ENCODE data around the gene TERB1. TPM values are rescaled to one million over a fixed set of nuclear protein-coding genes. Genes with fewer than 3 reads are reported as not detected.
A peak's percentile ranks its signal among the peaks of the same experiment; 100 is the strongest.

Gene TERB1
- total RNA-seq, 1 experiment from 2014 or later = not detected

DNA sequence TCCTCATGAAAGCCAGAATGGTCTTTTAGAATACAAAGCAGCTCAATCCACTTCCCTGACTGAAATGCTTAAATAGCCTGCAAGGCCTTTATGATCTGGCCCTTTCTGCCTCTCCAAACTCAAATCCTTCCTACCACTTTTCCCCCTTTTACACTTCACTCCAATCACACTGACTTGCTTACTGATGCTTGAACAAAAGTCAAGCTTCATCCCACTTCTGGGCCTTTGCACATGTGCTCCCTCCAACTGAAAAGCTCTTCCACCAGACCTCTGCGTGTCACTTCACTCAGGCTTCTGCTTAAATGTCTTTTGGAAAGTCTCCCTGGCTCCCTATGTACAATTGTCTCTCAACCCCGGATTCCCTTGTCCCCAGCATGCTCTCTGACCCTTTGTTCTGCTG lies 13.3 kb upstream of the TERB1 start:
- CTCF ChIA-PET = interaction anchor here (1.4 kb wide), 1 partner anchor 16 kb away, joined by 5 read pairs; the partner anchor contains the start of gene NAE1
- H3K36me3 Mint-ChIP-seq = peaks cover 78% of the 10 kb centered on the region
- DNase-seq (ENCODE audit: low spot score) (no peak), ATAC-seq (no peak)
- POLR2A ChIA-PET = interaction anchor here (0.7 to 1.2 kb wide), 2 partner anchors 16 to 742 kb away, joined by 3 read pairs; partner anchors contain the start of gene NAE1
- H3K4me3 Mint-ChIP-seq = no peak overlapping the region
- H3K9me3 Mint-ChIP-seq = no peaks in the 10 kb centered on the region
- TF ChIP-seq FOXP1 (CRISPR knock-in tag; IDR thresholded peaks at IDR 0.05; ENCODE audit: borderline replicate concordance) (no peak), ZNF232 (CRISPR knock-in tag; IDR thresholded peaks at IDR 0.05) (no peak), KAT7 (CRISPR knock-in tag; IDR thresholded peaks at IDR 0.05; ENCODE audit: borderline replicate concordance) (no peak), CREB1 (CRISPR knock-in tag; IDR thresholded peaks at IDR 0.05) (no peak), RELA (CRISPR knock-in tag; IDR thresholded peaks at IDR 0.05; ENCODE audit: borderline replicate concordance) (no peak), SOX15 (CRISPR knock-in tag; IDR thresholded peaks at IDR 0.05) (no peak), ZNF671 (CRISPR knock-in tag; IDR thresholded peaks at IDR 0.05) (no peak), ELF4 (CRISPR knock-in tag; IDR thresholded peaks at IDR 0.05; ENCODE audit: low read depth) (no peak), ZNF263 (CRISPR knock-in tag; IDR thresholded peaks at IDR 0.05; ENCODE audit: low read depth) (no peak)
- no peaks in the 10 kb centered on the region for H3K4me1 Mint-ChIP-seq
- H3K27me3 Mint-ChIP-seq (ENCODE audit: low read depth) = no peaks in the 10 kb centered on the region
- no peak overlapping the region for H3K27ac Mint-ChIP-seq

DNA sequence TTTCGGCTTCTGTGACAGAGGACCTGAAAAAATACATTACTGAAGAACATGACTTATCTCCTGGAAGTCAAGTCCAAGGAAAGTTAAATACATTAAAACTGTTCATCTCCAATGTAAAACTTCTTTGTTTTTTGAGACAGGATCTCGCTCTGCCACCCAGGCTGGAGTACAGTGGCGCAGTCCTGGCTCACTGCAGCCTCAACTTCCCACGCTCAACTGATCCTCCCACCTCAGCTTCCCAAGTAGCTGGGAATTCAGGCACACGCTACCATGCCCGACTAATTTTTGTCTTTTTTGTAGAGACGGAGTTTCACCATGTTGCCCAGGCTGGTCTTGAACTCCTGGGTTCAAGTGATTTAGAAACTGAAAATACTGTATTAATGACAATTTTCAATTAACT lies 9.7 kb upstream of the TERB1 start:
- H3K27ac Mint-ChIP-seq = no peak overlapping the region
- TF ChIP-seq ELF4 (CRISPR knock-in tag; IDR thresholded peaks at IDR 0.05; ENCODE audit: low read depth) (no peak), SP1 (CRISPR knock-in tag; conservative IDR thresholded peaks at IDR 0.05) (no peak), ESRRA (CRISPR knock-in tag; IDR thresholded peaks at IDR 0.05; ENCODE audit: borderline replicate concordance) (no peak), NFE2L1 (CRISPR knock-in tag; IDR thresholded peaks at IDR 0.05) (no peak), ZNF317 (CRISPR knock-in tag; IDR thresholded peaks at IDR 0.05; ENCODE audit: borderline replicate concordance, low read depth) (no peak), CREB1 (CRISPR knock-in tag; IDR thresholded peaks at IDR 0.05) (no peak), ETV6 (CRISPR knock-in tag; IDR thresholded peaks at IDR 0.05) (no peak), OVOL2 (CRISPR knock-in tag; IDR thresholded peaks at IDR 0.05; ENCODE audit: borderline replicate concordance) (no peak), TEAD4 (CRISPR knock-in tag; IDR thresholded peaks at IDR 0.05) (no peak), MYBL2 (CRISPR knock-in tag; IDR thresholded peaks at IDR 0.05) (no peak), ZNF416 (CRISPR knock-in tag; IDR thresholded peaks at IDR 0.05) (no peak)
- TF ChIP-seq, protein P1, sequence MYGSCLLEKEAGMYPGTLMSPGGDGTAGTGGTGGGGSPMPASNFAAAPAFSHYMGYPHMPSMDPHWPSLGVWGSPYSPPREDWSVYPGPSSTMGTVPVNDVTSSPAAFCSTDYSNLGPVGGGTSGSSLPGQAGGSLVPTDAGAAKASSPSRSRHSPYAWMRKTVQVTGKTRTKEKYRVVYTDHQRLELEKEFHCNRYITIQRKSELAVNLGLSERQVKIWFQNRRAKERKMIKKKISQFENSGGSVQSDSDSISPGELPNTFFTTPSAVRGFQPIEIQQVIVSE (CRISPR knock-in tag; IDR thresholded peaks at IDR 0.05; ENCODE audit: borderline replicate concordance) = no peak
- TF ChIP-seq, protein P2, sequence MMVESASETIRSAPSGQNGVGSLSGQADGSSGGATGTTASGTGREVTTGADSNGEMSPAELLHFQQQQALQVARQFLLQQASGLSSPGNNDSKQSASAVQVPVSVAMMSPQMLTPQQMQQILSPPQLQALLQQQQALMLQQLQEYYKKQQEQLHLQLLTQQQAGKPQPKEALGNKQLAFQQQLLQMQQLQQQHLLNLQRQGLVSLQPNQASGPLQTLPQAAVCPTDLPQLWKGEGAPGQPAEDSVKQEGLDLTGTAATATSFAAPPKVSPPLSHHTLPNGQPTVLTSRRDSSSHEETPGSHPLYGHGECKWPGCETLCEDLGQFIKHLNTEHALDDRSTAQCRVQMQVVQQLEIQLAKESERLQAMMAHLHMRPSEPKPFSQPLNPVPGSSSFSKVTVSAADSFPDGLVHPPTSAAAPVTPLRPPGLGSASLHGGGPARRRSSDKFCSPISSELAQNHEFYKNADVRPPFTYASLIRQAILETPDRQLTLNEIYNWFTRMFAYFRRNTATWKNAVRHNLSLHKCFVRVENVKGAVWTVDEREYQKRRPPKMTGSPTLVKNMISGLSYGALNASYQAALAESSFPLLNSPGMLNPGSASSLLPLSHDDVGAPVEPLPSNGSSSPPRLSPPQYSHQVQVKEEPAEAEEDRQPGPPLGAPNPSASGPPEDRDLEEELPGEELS (CRISPR knock-in tag; IDR thresholded peaks at IDR 0.05) = no peak
- TF ChIP-seq, protein P3, sequence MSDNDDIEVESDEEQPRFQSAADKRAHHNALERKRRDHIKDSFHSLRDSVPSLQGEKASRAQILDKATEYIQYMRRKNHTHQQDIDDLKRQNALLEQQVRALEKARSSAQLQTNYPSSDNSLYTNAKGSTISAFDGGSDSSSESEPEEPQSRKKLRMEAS (CRISPR knock-in tag; IDR thresholded peaks at IDR 0.05) = no peak
- no peak overlapping the region for H3K4me3 Mint-ChIP-seq
- DNase-seq (ENCODE audit: low spot score) (no peak), ATAC-seq (no peak)
- H3K27me3 Mint-ChIP-seq (ENCODE audit: low read depth) = no peaks in the 10 kb centered on the region
- POLR2A ChIA-PET = no interaction called here
- H3K36me3 Mint-ChIP-seq = peaks cover 69% of the 10 kb centered on the region
- no peaks in the 10 kb centered on the region for H3K9me3 Mint-ChIP-seq
- no peaks in the 10 kb centered on the region for H3K4me1 Mint-ChIP-seq
- CTCF ChIA-PET = interaction anchor here (1.0 to 1.7 kb wide), 2 partner anchors 19 to 57 kb away, joined by 4 to 6 read pairs; partner anchors contain the start of gene NAE1

DNA sequence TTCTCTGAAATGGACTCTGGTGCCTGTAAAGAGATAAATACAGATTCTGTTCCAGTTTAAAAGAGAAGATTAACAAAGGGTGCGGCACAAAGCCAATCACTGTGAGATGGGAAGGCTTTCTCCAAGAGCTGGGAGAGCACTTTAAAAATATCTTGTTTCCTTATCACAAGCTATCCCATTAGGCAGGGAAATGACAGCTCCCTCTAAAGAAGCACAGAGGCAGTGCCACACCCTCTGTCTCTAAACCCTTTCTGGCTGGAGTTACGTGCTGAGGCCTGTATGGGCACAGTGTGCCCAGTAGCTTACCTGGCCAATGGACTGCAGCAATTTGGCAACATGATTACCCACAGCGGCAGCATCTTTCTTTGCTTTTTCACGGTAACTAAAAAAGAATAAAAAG lies 9.0 kb upstream of the TERB1 start:
- ChIA-PET POLR2A (no interaction called here), CTCF (interaction anchor here (0.9 to 1.7 kb wide), 3 partner anchors 20 to 70 kb away, joined by 3 to 6 read pairs (median 4); partner anchors contain the start of gene NAE1)
- Mint-ChIP-seq H3K4me1 (no peaks in the 10 kb centered on the region), H3K9me3 (no peaks in the 10 kb centered on the region), H3K27me3 (ENCODE audit: low read depth) (no peaks in the 10 kb centered on the region), H3K36me3 (peaks cover 71% of the 10 kb centered on the region), H3K4me3 (no peak overlapping the region), H3K27ac (no peak overlapping the region)
- ATAC-seq = peak; percentile 32; the same call in 1 of the 2 replicates
- no peak for DNase-seq (ENCODE audit: low spot score)
- TF ChIP-seq MXD4 (CRISPR knock-in tag; IDR thresholded peaks at IDR 0.05; ENCODE audit: borderline replicate concordance) = no peak
- TF ChIP-seq, protein P1 (CRISPR knock-in tag; IDR thresholded peaks at IDR 0.05; ENCODE audit: borderline replicate concordance) = no peak
- TF ChIP-seq, protein P4, sequence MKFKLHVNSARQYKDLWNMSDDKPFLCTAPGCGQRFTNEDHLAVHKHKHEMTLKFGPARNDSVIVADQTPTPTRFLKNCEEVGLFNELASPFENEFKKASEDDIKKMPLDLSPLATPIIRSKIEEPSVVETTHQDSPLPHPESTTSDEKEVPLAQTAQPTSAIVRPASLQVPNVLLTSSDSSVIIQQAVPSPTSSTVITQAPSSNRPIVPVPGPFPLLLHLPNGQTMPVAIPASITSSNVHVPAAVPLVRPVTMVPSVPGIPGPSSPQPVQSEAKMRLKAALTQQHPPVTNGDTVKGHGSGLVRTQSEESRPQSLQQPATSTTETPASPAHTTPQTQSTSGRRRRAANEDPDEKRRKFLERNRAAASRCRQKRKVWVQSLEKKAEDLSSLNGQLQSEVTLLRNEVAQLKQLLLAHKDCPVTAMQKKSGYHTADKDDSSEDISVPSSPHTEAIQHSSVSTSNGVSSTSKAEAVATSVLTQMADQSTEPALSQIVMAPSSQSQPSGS (CRISPR knock-in tag; IDR thresholded peaks at IDR 0.05; ENCODE audit: borderline replicate concordance, low read depth) = no peak
- TF ChIP-seq, protein P5, sequence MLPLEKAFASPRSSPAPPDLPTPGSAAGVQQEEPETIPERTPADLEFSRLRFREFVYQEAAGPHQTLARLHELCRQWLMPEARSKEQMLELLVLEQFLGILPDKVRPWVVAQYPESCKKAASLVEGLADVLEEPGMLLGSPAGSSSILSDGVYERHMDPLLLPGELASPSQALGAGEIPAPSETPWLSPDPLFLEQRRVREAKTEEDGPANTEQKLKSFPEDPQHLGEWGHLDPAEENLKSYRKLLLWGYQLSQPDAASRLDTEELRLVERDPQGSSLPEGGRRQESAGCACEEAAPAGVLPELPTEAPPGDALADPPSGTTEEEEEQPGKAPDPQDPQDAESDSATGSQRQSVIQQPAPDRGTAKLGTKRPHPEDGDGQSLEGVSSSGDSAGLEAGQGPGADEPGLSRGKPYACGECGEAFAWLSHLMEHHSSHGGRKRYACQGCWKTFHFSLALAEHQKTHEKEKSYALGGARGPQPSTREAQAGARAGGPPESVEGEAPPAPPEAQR (CRISPR knock-in tag; IDR thresholded peaks at IDR 0.05) = no peak
- no peak for TF ChIP-seq ATF1 (CRISPR knock-in tag; IDR thresholded peaks at IDR 0.05)
- TF ChIP-seq FOXK1 (CRISPR knock-in tag; IDR thresholded peaks at IDR 0.05) = no peak
- no peak for TF ChIP-seq MYBL2 (CRISPR knock-in tag; IDR thresholded peaks at IDR 0.05)

Measured in WTC11 (cell line).